Panc1 (cell line): Measurements from ENCODE around the gene PRKACG.

Source experiments
- CTCF ChIP-seq: fragments of 450-650 bp; IDR thresholded peaks from 2 replicates; pipeline ENCODE4 v1.5.1; 2017; ENCODE audit warnings: mild to moderate bottlenecking
- POLR2AphosphoS5 ChIP-seq: IDR thresholded peaks from 2 replicates; pipeline ENCODE4 v1.6.1; 2012; ENCODE audit warnings: mild to moderate bottlenecking, low read depth, low read length, moderate library complexity
- SIN3A ChIP-seq: IDR thresholded peaks from 2 replicates; pipeline ENCODE4 v1.6.1; 2012; ENCODE audit warnings: low read depth, mild to moderate bottlenecking, low read length, moderate library complexity, borderline replicate concordance; ENCODE audit not compliant: insufficient read depth
- TCF7L2 ChIP-seq: IDR thresholded peaks from 2 replicates; pipeline ENCODE4 v1.6.1; 2011; ENCODE audit warnings: mild to moderate bottlenecking, low read depth, low read length, inconsistent platforms
- TF ChIP-seq, protein P1 (sequence below), 2 experiments: IDR thresholded peaks; 2 replicates each; pipeline ENCODE4 v1.6.1; 2011 to 2012; ENCODE audit warnings: low read depth in 2 of 2, control low read depth in 1 of 2, low read length in 1 of 2, mild to moderate bottlenecking in 1 of 2, moderate library complexity in 1 of 2; ENCODE audit not compliant: insufficient read depth in 1 of 2

- TF ChIP-seq CTCF (no peak), POLR2AphosphoS5 (no peak), SIN3A (no peak), TCF7L2 (no peak)
- TF ChIP-seq, protein P1, sequence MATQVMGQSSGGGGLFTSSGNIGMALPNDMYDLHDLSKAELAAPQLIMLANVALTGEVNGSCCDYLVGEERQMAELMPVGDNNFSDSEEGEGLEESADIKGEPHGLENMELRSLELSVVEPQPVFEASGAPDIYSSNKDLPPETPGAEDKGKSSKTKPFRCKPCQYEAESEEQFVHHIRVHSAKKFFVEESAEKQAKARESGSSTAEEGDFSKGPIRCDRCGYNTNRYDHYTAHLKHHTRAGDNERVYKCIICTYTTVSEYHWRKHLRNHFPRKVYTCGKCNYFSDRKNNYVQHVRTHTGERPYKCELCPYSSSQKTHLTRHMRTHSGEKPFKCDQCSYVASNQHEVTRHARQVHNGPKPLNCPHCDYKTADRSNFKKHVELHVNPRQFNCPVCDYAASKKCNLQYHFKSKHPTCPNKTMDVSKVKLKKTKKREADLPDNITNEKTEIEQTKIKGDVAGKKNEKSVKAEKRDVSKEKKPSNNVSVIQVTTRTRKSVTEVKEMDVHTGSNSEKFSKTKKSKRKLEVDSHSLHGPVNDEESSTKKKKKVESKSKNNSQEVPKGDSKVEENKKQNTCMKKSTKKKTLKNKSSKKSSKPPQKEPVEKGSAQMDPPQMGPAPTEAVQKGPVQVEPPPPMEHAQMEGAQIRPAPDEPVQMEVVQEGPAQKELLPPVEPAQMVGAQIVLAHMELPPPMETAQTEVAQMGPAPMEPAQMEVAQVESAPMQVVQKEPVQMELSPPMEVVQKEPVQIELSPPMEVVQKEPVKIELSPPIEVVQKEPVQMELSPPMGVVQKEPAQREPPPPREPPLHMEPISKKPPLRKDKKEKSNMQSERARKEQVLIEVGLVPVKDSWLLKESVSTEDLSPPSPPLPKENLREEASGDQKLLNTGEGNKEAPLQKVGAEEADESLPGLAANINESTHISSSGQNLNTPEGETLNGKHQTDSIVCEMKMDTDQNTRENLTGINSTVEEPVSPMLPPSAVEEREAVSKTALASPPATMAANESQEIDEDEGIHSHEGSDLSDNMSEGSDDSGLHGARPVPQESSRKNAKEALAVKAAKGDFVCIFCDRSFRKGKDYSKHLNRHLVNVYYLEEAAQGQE (IDR thresholded peaks at IDR 0.05; ENCODE audit: insufficient read depth in 1 of 2, low read depth in 2 of 2, low read length in 1 of 2), result no peak
Measured at GRCh38 chr9:68964765-68965164, 49.1 kb downstream of the PRKACG start.
